ENCODE results near the gene CASP8AP2.

DNA sequence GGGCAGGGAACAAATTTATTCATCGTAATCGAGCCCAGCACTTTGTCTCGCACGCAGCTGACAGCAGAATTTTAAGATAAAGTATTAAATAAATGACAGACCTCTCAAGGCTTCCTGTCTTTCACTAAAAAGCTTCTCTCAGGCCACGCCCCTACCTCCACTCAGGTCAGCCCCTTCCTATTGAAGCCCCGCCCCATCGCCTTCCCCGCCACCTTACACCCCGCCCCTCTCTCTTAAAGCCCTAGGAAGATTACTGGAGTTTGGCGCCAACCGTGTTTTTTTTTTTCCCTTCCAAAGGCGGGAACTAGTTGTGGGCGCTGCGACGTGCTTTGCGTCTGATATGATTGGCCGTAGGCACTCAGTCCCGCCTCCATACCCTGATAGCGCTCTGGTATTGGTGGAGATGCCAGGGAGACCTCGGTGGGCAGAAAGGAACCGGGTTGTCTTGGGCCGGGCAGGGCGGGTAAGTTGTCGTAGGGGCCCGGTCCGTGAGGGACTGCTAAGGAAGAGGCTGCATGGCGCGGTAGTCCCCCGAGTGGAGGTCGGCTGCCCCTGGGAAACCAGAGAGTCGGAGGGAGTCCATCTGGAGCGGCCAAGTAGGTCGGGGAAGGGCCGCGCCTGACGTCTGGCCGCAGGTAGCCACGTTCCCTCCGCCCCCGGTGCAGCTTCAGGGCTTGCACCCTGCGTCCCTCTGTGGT lies at the start of gene CASP8AP2:
- TF ChIP-seq, protein P1, sequence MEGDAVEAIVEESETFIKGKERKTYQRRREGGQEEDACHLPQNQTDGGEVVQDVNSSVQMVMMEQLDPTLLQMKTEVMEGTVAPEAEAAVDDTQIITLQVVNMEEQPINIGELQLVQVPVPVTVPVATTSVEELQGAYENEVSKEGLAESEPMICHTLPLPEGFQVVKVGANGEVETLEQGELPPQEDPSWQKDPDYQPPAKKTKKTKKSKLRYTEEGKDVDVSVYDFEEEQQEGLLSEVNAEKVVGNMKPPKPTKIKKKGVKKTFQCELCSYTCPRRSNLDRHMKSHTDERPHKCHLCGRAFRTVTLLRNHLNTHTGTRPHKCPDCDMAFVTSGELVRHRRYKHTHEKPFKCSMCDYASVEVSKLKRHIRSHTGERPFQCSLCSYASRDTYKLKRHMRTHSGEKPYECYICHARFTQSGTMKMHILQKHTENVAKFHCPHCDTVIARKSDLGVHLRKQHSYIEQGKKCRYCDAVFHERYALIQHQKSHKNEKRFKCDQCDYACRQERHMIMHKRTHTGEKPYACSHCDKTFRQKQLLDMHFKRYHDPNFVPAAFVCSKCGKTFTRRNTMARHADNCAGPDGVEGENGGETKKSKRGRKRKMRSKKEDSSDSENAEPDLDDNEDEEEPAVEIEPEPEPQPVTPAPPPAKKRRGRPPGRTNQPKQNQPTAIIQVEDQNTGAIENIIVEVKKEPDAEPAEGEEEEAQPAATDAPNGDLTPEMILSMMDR (IDR thresholded peaks at IDR 0.05 in 4 of 5, conservative IDR thresholded peaks at IDR 0.05 in 1 of 5), result no peak
- TF ChIP-seq POLR2A (IDR thresholded peaks at IDR 0.05), result peak; percentile 73 to 91
